HG03196 (cell line): ENCODE data around the gene MIXL1.

ENCODE experiments used
- ATAC-seq: cut with Tn5 transposase; IDR thresholded peaks from one replicate; pipeline ENCODE4 v1.9.1; 2021; ENCODE audit not compliant: unreplicated experiment

MIXL1 gene

GRCh38 chr1:226276077-226276682 lies 52.7 kb downstream of the MIXL1 start:
- ATAC-seq = no peak
